Sigmoid colon (tissue), 7 donors: Measurements from ENCODE around the gene CDKL5. TPM values are rescaled to one million over a fixed set of nuclear protein-coding genes. Genes with fewer than 3 reads are reported as not detected.
"Not testable (repeated sequence)": the region's sequence is repeated elsewhere in the genome, so short reads cannot be mapped to it uniquely, and the experiment has no call there.

Source experiments
- DNase-seq: peaks from one replicate; pipeline ENCODE4 v3.0.0-alpha.2; 2019
- H3K27ac ChIP-seq, 4 donors: fragments of 200-600 bp; sonication (generic); one replicate each; pipeline ENCODE4 v1.5.1; 2016 to 2019; ENCODE audit warnings: mild to moderate bottlenecking in 1 of 4
- H3K27me3 ChIP-seq, 3 donors: fragments of 200-600 bp; sonication (generic); one replicate each; pipeline ENCODE4 v1.5.1; 2019; ENCODE audit warnings: mild to moderate bottlenecking in 1 of 3
- H3K36me3 ChIP-seq, 4 donors: fragments of 200-600 bp; sonication (generic); one replicate each; pipeline ENCODE4 v1.5.1; 2016 to 2019
- H3K4me1 ChIP-seq, 4 donors: fragments of 200-600 bp; sonication (generic); one replicate each; pipeline ENCODE4 v1.5.1; 2017 to 2019
- H3K4me3 ChIP-seq, 4 donors: fragments of 200-600 bp; sonication (generic); one replicate each; pipeline ENCODE4 v1.5.1; 2017 to 2019; ENCODE audit warnings: mild to moderate bottlenecking in 2 of 4, moderate library complexity in 1 of 4
- H3K9me3 ChIP-seq, 4 donors: fragments of 200-600 bp in 3 of 4; sonication (generic) in 3 of 4; one replicate each; pipeline versions ENCODE4 v1.5.1 to v1.6.1; 2013 to 2019
- EP300 ChIP-seq, 4 donors: sonication (generic); formaldehyde crosslinking; IDR thresholded peaks; one replicate each; pipeline ENCODE4 v1.6.1; 2017; ENCODE audit warnings: antibody characterized with exemption in 4 of 4
- POLR2A ChIP-seq, 2 donors: fragments of 450-650 bp; IDR thresholded peaks; one replicate each; pipeline ENCODE4 v1.6.1; 2016; ENCODE audit warnings: antibody characterized with exemption in 2 of 2, mild to moderate bottlenecking in 2 of 2, moderate library complexity in 2 of 2
- POLR2AphosphoS5 ChIP-seq, 4 donors: sonication (generic); formaldehyde crosslinking; IDR thresholded peaks; one replicate each; pipeline ENCODE4 v1.6.1; 2017; ENCODE audit warnings: antibody characterized with exemption in 4 of 4
- WGBS, 2 donors: extraction: QIAGEN DNeasy Blood & Tissue Kit; methylation state at CpG; one replicate each; pipeline ENCODE4 v1.1.7; 2013; 5-methylcytosine and 5-hydroxymethylcytosine counted together
- intact Hi-C: fragments of 100-400 bp; cut with DNase I; formaldehyde crosslinking; loops from one replicate; pipeline ENCODE4 v1.15.1; 2023
- polyA plus RNA-seq, 3 donors: library from polyadenylated mRNA; stranded (reverse); fragments of 200-250 nt; gene quantifications; one replicate each; pipeline ENCODE4 v1.2.3, GENCODE V29; 2013
- total RNA-seq, 4 donors: library from RNA; depleted of rRNA; stranded (reverse); fragments of >200 nt; gene quantifications; one replicate each; pipeline ENCODE4 v1.1.0, GENCODE V29; 2016
- TF ChIP-seq, protein P1 (sequence below), 4 experiments: fragments of 450-650 bp in 3 of 4; fragments of 200-600 bp in 1 of 4; IDR thresholded peaks; one replicate each; pipeline ENCODE4 v1.5.1; 2016 to 2019; ENCODE audit warnings: antibody characterized with exemption in 4 of 4, mild to moderate bottlenecking in 3 of 4, moderate library complexity in 2 of 4
- donor health status: healthy with polysubstance abuse.
- donor health status: Bipolar disorder and iron deficiency.
- donor health status: healthy.

CDKL5 gene
- total and polyA plus RNA-seq, 7 donors = 0.46 to 8.9 (median 5.2) TPM

DNA sequence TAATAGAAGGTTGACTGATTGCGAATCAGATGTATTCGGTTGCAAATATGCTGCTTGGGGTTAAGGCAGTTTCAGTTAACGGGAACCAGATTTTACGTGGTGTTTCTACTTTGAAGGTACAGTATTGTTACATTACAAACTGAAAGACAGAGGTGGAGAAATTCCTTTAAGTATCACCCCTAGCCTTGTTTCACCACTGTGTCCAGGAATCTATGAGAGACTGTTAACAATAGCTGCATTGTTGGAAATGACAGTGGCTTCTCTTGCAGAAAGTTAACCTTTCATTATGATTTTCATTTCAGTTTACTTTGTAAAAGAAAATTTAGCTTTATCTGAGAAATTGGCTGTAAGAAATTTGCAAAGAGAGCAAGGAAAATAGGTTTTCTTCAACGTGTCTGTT, 2.6 kb downstream of the CDKL5 start:
- no peaks in the 10 kb centered on the region for H3K27me3 ChIP-seq
- DNase-seq = no peak
- H3K36me3 ChIP-seq = no peaks in the 10 kb centered on the region
- H3K4me3 ChIP-seq = no peak overlapping the region
- WGBS, 2 donors = 81 to 88% methylated on average over 5 of the region's 5 CpGs
- intact Hi-C loops = loop anchor here (5.0 kb wide), 2 partner anchors 459 to 559 kb away; no protein-coding TSS in a partner anchor
- no peak overlapping the region for H3K27ac ChIP-seq
- H3K4me1 ChIP-seq = no peaks in the 10 kb centered on the region
- H3K9me3 ChIP-seq = no peaks in the 10 kb centered on the region
- TF ChIP-seq POLR2AphosphoS5 (IDR thresholded peaks at IDR 0.05) (no peak), EP300 (IDR thresholded peaks at IDR 0.05) (no peak), POLR2A (IDR thresholded peaks at IDR 0.05) (no peak)
- TF ChIP-seq, protein P1, sequence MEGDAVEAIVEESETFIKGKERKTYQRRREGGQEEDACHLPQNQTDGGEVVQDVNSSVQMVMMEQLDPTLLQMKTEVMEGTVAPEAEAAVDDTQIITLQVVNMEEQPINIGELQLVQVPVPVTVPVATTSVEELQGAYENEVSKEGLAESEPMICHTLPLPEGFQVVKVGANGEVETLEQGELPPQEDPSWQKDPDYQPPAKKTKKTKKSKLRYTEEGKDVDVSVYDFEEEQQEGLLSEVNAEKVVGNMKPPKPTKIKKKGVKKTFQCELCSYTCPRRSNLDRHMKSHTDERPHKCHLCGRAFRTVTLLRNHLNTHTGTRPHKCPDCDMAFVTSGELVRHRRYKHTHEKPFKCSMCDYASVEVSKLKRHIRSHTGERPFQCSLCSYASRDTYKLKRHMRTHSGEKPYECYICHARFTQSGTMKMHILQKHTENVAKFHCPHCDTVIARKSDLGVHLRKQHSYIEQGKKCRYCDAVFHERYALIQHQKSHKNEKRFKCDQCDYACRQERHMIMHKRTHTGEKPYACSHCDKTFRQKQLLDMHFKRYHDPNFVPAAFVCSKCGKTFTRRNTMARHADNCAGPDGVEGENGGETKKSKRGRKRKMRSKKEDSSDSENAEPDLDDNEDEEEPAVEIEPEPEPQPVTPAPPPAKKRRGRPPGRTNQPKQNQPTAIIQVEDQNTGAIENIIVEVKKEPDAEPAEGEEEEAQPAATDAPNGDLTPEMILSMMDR (IDR thresholded peaks at IDR 0.05) = no peak

DNA sequence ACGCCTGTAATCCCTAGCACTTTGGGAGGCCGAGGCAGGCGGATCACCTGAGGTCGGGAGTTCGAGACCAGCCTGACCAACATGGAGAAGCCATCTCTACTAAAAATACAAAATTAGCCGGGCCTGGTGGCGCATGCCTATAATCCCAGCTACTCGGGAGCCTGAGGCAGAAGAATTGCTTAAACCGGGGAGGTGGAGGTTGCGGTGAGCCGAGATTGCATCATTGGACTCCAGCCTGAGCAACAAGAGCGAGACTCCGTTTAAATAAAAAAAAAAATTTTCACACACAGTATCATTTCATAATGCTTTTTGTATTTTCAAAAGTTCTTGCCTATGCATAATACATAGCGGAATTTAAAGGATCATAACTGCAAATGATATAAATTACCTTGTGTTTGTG, 7.9 kb downstream of the CDKL5 start:
- H3K4me1 ChIP-seq, DNase-seq, H3K27me3 ChIP-seq, H3K36me3 ChIP-seq, H3K27ac ChIP-seq, H3K9me3 ChIP-seq, H3K4me3 ChIP-seq, intact Hi-C loops: not testable (repeated sequence)
- 94 to 97% methylated on average over 14 of the region's 14 CpGs for WGBS, 2 donors

DNA sequence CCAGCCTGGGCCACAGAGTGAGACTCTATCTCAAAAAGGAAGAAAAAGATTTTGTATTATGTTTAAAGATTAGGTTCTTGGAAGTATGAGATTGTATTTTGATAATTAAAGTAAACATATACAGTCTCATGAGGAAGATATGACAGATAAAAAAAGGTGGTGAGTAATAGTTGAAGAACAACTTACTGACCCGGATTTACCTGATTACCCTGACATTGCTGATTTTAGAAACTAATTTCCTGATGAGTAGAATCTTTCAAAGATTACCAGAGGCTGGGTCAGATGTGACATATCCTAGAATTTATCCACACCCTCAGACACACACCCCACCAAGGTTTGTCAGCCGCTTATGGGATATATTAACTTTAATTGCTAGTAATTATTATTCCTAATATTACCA, 9.5 kb downstream of the CDKL5 start:
- Histone ChIP-seq H3K9me3 (no peaks in the 10 kb centered on the region), H3K4me3 (no peak overlapping the region), H3K4me1 (no peaks in the 10 kb centered on the region), H3K27me3 (no peaks in the 10 kb centered on the region), H3K36me3 (no peaks in the 10 kb centered on the region), H3K27ac (no peak overlapping the region)
- DNase-seq = no peak
- 81 to 86% methylated on average over 2 of the region's 2 CpGs for WGBS, 2 donors
- intact Hi-C loops = no loop called here
- TF ChIP-seq POLR2AphosphoS5 (IDR thresholded peaks at IDR 0.05) (no peak), POLR2A (IDR thresholded peaks at IDR 0.05) (no peak), EP300 (IDR thresholded peaks at IDR 0.05) (no peak)
- TF ChIP-seq, protein P1 (IDR thresholded peaks at IDR 0.05) = no peak

DNA sequence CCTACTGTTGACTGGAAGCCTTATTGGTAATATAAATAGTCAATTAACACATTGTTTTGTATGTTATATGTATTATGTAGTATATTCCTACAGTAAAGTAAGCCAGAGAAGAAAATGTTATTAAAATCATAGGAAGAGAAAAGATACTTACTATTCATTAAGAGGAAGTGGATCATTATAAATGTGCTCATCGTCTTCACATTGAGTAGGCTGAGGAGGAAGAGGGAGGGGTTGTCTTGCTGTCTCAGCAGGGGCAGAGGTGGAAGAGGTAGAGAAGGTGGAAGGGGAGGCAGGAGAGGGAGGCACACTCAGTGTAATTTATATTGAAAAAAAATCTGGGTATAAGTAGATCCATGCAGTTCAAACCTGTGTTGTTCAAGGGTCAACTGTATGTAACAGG, 10.6 kb downstream of the CDKL5 start:
- WGBS, 2 donors = 50 to 94% methylated on average over 1 of the region's 1 CpG
- H3K4me1 ChIP-seq = no peaks in the 10 kb centered on the region
- TF ChIP-seq POLR2A (IDR thresholded peaks at IDR 0.05) (no peak), EP300 (IDR thresholded peaks at IDR 0.05) (no peak), POLR2AphosphoS5 (IDR thresholded peaks at IDR 0.05) (no peak)
- TF ChIP-seq, protein P1 (IDR thresholded peaks at IDR 0.05) = no peak
- no peak for DNase-seq
- no peaks in the 10 kb centered on the region for H3K27me3 ChIP-seq
- intact Hi-C loops = no loop called here
- H3K4me3 ChIP-seq = no peak overlapping the region
- no peak overlapping the region for H3K27ac ChIP-seq
- H3K36me3 ChIP-seq = no peaks in the 10 kb centered on the region
- no peaks in the 10 kb centered on the region for H3K9me3 ChIP-seq

DNA sequence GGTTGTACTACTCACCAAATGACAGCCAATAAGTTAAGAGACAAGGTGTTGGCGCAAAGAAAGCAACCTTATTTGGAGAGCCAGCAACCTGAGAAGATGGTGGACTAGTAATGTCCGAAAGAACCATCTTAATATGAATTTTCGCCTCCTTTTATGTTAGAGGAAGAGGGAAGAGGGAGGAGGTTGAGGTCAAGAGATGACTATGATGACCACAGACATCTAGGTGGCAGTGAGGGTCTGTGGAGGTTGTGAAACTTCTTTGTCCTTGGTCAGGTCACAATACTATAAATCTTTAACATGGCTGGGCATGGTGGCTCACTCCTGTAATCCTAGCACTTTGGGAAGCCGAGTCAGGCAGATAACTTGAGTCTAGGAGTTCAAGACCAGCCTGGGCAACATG, 15.4 kb downstream of the CDKL5 start:
- no peak for DNase-seq
- WGBS, 2 donors = 96 to 97% methylated on average over 4 of the region's 4 CpGs
- intact Hi-C loops = no loop called here

More for the DNA sequence above, 15.4 kb downstream of the CDKL5 start:
- Histone ChIP-seq H3K9me3 (no peaks in the 10 kb centered on the region), H3K4me3 (no peak overlapping the region), H3K27me3 (no peaks in the 10 kb centered on the region), H3K27ac (no peak overlapping the region), H3K36me3 (no peaks in the 10 kb centered on the region), H3K4me1 (no peaks in the 10 kb centered on the region)
- TF ChIP-seq, protein P1 (IDR thresholded peaks at IDR 0.05) = no peak
- TF ChIP-seq POLR2AphosphoS5 (IDR thresholded peaks at IDR 0.05) (no peak), POLR2A (IDR thresholded peaks at IDR 0.05) (no peak), EP300 (IDR thresholded peaks at IDR 0.05) (no peak)
